ENCODE data around the gene ACTR2. TPM values are rescaled to one million over a fixed set of nuclear protein-coding genes. Genes with fewer than 3 reads are reported as not detected.
"Not testable (repeated sequence)": the region's sequence is repeated elsewhere in the genome, so short reads cannot be mapped to it uniquely, and the experiment has no call there.

ACTR2 gene
- total RNA-seq, result 187 TPM

GRCh38 chr2:65227456-65228262 is at the start of gene ACTR2:
TSS of gene ACTR2 (plus strand) at chr2:65227831. CDS start at chr2:65227910, 79 bp downstream.
- ATAC-seq, result peak; percentile 100

GRCh38 chr2:65182570-65182969 is 45.1 kb upstream of the ACTR2 start:
- ATAC-seq, result no peak
- intact Hi-C loops (cut with DNase I), result no loop called here

More at GRCh38 chr2:65227456-65228262, at the start of gene ACTR2:
- intact Hi-C loops (cut with DNase I), result no loop called here
- DNase-seq (ENCODE audit: low spot score), result peak; percentile 96

GRCh38 chr2:65183406-65183805 is 44.2 kb upstream of the ACTR2 start:
- ATAC-seq; DNase-seq (ENCODE audit: low spot score); intact Hi-C loops (cut with DNase I): not testable (repeated sequence)

More at GRCh38 chr2:65182570-65182969, 45.1 kb upstream of the ACTR2 start:
- DNase-seq (ENCODE audit: low spot score), result no peak

DNA sequence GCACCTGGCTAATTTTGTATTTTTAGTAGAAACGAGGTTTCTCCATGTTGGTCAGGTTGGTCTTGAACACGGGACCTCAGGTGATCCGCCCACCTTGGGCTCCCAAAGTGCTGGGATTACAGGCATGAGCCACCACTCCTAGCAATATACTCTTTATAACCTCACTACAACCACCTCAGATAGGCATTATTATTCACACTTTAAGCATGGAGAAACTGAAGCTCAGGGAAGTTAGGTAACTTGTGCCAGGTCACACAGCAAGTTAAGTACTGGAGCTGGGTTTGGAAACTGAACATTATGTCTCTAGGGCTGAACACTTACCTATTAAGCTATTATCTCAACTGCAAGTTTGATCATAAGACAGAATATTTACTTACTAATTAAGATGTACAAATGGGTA is 42.6 kb upstream of the ACTR2 start:
- intact Hi-C loops (cut with DNase I), result no loop called here
- DNase-seq (ENCODE audit: low spot score), result no peak
- no peak for ATAC-seq

- intact Hi-C loops (cut with DNase I), result no loop called here
- no peak for ATAC-seq
These were observed 41.4 kb upstream of the ACTR2 start for GRCh38 chr2:65186093-65186868.

GRCh38 chr2:65186872-65187851 is 40.5 kb upstream of the ACTR2 start:
- DNase-seq (ENCODE audit: low spot score) (peak; percentile 86), ATAC-seq (peak; percentile 96)
- intact Hi-C loops (cut with DNase I), result no loop called here

More at GRCh38 chr2:65186093-65186868, 41.4 kb upstream of the ACTR2 start:
- no peak for DNase-seq (ENCODE audit: low spot score)

DNA sequence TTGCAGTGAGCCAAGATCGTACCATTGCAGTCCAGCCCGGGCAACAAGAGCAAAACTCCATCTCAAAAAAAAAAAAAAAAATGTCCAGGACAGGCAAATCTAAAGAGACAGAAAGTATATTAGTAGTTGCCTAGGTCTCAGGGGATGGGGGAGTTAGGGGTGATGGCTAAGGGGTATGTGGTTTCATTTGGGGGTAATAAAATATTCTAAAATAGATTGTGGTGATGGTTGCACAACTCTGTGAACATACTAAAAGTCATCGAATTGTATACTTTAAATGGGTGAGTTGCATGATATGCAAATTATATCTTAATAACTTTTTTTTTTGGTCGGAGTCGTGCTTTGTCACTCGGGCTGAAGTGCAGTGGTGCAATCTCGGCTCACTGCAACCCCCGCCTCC is 34.2 kb upstream of the ACTR2 start:
- DNase-seq (ENCODE audit: low spot score) (no peak), ATAC-seq (no peak)
- intact Hi-C loops (cut with DNase I), result no loop called here

DNA sequence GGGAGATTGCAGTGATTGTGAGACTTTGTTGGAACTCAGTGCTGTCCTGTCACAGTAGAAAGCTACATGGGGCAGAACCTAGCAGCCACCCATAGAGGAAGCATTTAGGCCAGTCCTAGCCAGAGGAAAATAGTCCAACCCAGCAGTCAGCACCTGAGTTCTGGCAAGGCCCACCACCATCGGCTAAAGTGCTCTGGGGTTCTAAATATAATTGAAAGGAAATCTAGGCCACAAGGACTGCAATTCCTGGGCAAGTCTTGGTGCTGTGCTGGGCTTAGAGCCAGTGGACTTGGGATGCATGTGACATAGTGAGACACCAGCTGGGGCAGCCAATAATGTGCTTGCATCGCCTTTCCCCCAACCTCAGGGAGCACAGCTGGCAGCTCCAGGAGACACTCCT is 28.9 kb upstream of the ACTR2 start:
- DNase-seq (ENCODE audit: low spot score) (no peak), ATAC-seq (no peak)
- intact Hi-C loops (cut with DNase I), result no loop called here

DNA sequence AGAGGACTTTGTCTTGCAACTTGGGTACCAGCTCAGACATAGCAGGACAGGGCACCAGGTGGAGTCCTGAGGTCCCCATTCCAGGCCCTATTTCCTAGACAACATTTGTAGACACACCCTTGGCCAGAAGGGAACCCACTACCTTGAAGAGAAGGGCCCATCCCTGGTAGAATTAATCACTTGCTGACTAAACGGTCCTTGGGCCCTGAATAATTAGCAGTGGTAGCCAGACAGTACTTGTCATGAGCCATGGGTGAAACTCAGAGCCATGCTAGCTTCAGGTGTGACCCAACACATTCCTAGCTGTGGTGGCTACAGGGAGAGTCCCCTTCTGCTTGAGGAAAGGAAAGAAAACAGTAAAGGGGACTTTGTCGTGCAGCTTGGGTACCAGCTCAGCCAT is 28.5 kb upstream of the ACTR2 start:
- intact Hi-C loops (cut with DNase I), result no loop called here
- ATAC-seq (no peak), DNase-seq (ENCODE audit: low spot score) (no peak)

DNA sequence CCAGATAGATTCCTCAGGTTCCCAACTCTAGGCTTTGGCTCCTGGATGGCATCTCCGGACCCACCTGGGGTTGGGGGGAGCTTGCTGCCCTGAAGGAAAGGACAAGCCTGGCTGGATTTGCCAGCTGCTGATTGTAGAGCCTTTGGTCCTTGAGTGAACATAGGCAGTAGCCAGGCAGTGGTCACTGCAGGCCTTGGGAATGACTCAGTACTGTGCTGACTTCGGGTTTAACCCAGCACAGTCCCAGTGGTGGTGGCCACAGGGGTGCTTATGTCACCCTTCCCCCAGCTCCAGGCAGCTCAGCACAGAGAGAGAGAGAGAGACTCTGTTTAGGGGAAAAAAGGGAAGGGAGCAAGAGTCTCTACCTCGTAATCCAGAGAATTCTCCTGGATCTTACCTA is 27.7 kb upstream of the ACTR2 start:
- intact Hi-C loops (cut with DNase I), result no loop called here
- ATAC-seq (no peak), DNase-seq (ENCODE audit: low spot score) (no peak)

- no peak for DNase-seq (ENCODE audit: low spot score)
- no peak for ATAC-seq
- intact Hi-C loops (cut with DNase I), result no loop called here
These were observed 23.0 kb upstream of the ACTR2 start for GRCh38 chr2:65204461-65205210.

- DNase-seq (ENCODE audit: low spot score) (no peak), ATAC-seq (no peak)
- intact Hi-C loops (cut with DNase I), result no loop called here
These were observed 15.5 kb upstream of the ACTR2 start for GRCh38 chr2:65212115-65212514.

DNA sequence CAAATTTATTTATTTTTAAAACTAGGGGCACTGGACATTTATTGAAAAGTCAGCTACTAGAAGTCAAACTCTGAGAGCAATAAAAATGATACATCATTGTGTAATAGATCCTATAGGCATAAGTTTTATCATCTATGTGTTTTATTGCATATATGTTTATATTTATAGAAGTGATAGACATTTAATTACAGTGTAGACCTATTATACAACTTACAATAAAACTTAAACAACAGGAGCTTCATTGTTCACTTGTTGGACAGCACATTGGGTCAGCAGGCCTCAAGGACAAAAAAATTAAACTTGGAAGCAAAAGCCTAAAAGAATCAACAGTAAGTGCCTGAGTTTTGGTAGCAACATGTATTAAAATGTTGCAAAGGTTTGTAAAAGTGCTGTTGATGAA is 15.0 kb upstream of the ACTR2 start:
- DNase-seq (ENCODE audit: low spot score) (no peak), ATAC-seq (no peak)
- intact Hi-C loops (cut with DNase I), result no loop called here

DNA sequence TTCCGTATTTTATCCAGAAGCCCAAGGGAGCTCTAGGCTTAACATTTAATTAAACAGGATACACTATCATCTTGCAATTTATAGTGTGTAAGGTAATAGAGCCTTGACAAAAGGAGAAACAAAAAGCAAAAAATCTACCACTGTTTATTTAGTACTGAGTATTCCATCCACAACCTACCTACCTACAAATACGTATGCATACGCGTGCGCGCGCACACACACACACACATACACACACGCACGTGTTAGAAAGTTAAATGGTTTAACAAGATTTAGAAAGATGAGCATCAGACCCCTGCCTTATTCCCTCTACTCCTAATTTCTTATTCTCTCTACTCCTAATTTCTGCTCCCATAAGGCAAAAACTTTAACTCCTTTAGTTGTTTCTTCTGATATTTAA is 14.6 kb upstream of the ACTR2 start:
- intact Hi-C loops (cut with DNase I), result no loop called here
- no peak for ATAC-seq
- no peak for DNase-seq (ENCODE audit: low spot score)

DNA sequence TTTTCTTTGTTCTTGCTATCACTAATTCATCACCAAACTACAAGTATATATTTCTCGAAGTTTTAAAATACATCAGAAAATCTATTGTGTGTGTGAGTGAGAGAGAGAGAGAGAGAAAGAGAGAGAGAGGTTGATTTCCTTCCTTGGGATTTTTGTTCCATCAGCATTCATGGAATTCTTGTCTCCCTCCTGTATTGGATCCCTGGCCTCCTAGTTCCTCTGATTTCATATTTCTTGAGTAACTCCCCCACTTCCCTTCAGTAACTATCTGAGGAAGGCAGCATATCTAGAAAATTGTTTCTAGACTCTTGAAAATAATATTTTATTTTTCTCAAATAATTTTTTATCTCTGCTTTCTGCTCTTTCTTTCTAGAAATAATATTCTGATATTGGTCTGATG is 13.3 kb upstream of the ACTR2 start:
- ATAC-seq (no peak), DNase-seq (ENCODE audit: low spot score) (no peak)
- intact Hi-C loops (cut with DNase I), result no loop called here

- ATAC-seq (no peak), DNase-seq (ENCODE audit: low spot score) (no peak)
- intact Hi-C loops (cut with DNase I), result no loop called here
These were observed 12.8 kb upstream of the ACTR2 start for GRCh38 chr2:65214843-65215242.

DNA sequence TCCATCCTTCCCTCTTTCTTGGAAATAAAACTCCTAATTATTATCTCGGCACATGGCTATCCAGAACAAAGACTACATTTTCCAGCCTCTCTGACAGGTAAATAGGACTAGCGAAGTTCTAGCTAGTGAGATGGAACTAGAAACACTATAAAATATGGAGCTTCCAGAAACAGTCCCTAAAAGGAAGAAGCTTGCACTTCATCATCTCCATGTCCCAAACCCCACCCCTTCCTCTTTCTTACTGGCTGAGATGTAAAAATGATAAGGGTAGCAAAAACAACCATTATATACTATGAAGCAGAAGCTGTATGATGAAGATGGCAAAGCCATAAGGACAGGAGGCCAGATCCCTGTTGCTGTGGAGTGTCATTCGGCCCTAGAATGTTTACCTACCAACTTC is 11.7 kb upstream of the ACTR2 start:
- no peak for ATAC-seq
- intact Hi-C loops (cut with DNase I), result no loop called here
- DNase-seq (ENCODE audit: low spot score), result no peak

GRCh38 chr2:65220432-65221131 is 7.0 kb upstream of the ACTR2 start:
- ATAC-seq (no peak), DNase-seq (ENCODE audit: low spot score) (no peak)
- intact Hi-C loops (cut with DNase I), result no loop called here
